ENCODE measurements around the gene MPO. TPM values are rescaled to one million over a fixed set of nuclear protein-coding genes. Genes with fewer than 3 reads are reported as not detected.

The MPO gene
- total and polyA plus RNA-seq, 10 of the 15 experiments (the other 5 are each of a cell fraction or from before 2014, with no cell fraction given): 0.06 to 0.49 (median 0.14) TPM

DNA sequence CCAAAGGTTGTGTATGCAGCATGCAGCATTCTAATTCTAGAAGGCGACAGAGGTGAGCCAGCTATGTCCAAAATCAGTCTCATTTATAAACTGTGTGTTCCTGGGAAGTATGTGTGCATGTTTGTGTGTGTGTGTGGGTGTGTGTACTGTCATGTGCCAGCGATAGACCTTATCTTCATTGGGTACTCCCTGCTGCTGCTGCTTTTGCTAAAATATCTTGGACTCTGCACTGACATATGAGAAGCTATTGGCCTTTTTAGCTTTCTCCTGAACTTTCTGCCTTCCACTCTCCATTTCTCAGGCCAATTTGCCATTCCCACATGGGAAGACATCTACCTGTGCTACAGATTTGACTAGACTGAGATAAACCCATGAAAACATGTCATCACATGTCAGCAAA lies 44.3 kb downstream of the MPO start:
- H4K20me1 ChIP-seq (ENCODE audit: control insufficient read depth, insufficient read depth): no peaks in the 10 kb centered on the region
- H3K4me1 ChIP-seq (ENCODE audit: control insufficient read depth, insufficient read depth, low read length): peaks cover 21% of the 10 kb centered on the region
- BruUV-seq (replicated peaks): no TSS peak
- no peak overlapping the region for H3K4me3 ChIP-seq
- DNase-seq (ENCODE audit: low read depth, low spot score) (no peak), FAIRE-seq (no peak), ATAC-seq (no peak)
- RAD21 ChIA-PET (ENCODE audit: unreplicated experiment): interaction anchor here (0.6 to 2.1 kb wide), 6 partner anchors 9 to 108 kb away, joined by 3 to 6 read pairs (median 4); no protein-coding TSS in a partner anchor
- SMC1A ChIA-PET (ENCODE audit: uncharacterized antibody, unreplicated experiment): interaction anchor here (0.6 to 3.1 kb wide), 6 partner anchors 12 to 146 kb away, joined by 3 to 23 read pairs (median 6); no protein-coding TSS in a partner anchor
- POLR2A ChIA-PET: interaction anchor here (1.3 kb wide), 2 partner anchors 11 to 90 kb away, joined by 3 to 6 read pairs; no protein-coding TSS in a partner anchor
- no peaks in the 10 kb centered on the region for H3K79me2 ChIP-seq (ENCODE audit: control insufficient read depth, insufficient read depth, low read length)
- no peak overlapping the region for H3K4me2 ChIP-seq (ENCODE audit: control insufficient read depth, insufficient read depth)
- no peak overlapping the region for H3K27ac ChIP-seq (ENCODE audit: control insufficient read depth, insufficient read depth)
- 25% methylated on average over 2 of the region's 2 CpGs for WGBS (ENCODE audit: insufficient coverage, insufficient replicate concordance, low lambda C conversion rate, missing lambda C conversion rate)
- H3K36me3 ChIP-seq (ENCODE audit: control insufficient read depth in 2 of 2, insufficient read depth in 2 of 2, low read length in 1 of 2): no peaks in the 10 kb centered on the region
- no peaks in the 10 kb centered on the region for H3K9me3 ChIP-seq (replicated peaks; ENCODE audit: control insufficient read depth, insufficient read depth, low read length)
- intact Hi-C loops (cut with micrococcal nuclease; ENCODE audit: unreplicated experiment): no loop called here
- H3K9ac ChIP-seq (ENCODE audit: control insufficient read depth, insufficient read depth, low read length): no peak overlapping the region
- H2AFZ ChIP-seq (ENCODE audit: control insufficient read depth, low read depth, low read length): no peak overlapping the region
- CTCF ChIA-PET: interaction anchor here (0.6 to 5.3 kb wide), 11 partner anchors 9 to 1800 kb away, joined by 3 to 29 read pairs (median 4); partner anchors contain the start of gene RNF43
- in situ Hi-C loops (cut with MboI): no loop called here
- TF ChIP-seq, protein P1, sequence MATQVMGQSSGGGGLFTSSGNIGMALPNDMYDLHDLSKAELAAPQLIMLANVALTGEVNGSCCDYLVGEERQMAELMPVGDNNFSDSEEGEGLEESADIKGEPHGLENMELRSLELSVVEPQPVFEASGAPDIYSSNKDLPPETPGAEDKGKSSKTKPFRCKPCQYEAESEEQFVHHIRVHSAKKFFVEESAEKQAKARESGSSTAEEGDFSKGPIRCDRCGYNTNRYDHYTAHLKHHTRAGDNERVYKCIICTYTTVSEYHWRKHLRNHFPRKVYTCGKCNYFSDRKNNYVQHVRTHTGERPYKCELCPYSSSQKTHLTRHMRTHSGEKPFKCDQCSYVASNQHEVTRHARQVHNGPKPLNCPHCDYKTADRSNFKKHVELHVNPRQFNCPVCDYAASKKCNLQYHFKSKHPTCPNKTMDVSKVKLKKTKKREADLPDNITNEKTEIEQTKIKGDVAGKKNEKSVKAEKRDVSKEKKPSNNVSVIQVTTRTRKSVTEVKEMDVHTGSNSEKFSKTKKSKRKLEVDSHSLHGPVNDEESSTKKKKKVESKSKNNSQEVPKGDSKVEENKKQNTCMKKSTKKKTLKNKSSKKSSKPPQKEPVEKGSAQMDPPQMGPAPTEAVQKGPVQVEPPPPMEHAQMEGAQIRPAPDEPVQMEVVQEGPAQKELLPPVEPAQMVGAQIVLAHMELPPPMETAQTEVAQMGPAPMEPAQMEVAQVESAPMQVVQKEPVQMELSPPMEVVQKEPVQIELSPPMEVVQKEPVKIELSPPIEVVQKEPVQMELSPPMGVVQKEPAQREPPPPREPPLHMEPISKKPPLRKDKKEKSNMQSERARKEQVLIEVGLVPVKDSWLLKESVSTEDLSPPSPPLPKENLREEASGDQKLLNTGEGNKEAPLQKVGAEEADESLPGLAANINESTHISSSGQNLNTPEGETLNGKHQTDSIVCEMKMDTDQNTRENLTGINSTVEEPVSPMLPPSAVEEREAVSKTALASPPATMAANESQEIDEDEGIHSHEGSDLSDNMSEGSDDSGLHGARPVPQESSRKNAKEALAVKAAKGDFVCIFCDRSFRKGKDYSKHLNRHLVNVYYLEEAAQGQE (IDR thresholded peaks at IDR 0.05; ENCODE audit: low read depth, low read length): no peak
- TF ChIP-seq, protein P2, sequence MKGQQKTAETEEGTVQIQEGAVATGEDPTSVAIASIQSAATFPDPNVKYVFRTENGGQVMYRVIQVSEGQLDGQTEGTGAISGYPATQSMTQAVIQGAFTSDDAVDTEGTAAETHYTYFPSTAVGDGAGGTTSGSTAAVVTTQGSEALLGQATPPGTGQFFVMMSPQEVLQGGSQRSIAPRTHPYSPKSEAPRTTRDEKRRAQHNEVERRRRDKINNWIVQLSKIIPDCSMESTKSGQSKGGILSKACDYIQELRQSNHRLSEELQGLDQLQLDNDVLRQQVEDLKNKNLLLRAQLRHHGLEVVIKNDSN (IDR thresholded peaks at IDR 0.05; ENCODE audit: borderline replicate concordance, extremely low read length, insufficient read depth, low read depth, low read length): no peak
- no peak for TF ChIP-seq TBL1XR1 (IDR thresholded peaks at IDR 0.05; ENCODE audit: low read depth, low read length)
- TF ChIP-seq CEBPB (IDR thresholded peaks at IDR 0.05; ENCODE audit: borderline replicate concordance in 1 of 2, low read depth in 2 of 2, low read length in 2 of 2): no peak
- no peak for TF ChIP-seq POLR2AphosphoS5 (IDR thresholded peaks at IDR 0.05; ENCODE audit: low read length)
- peaks cover 0 to 3% of the 10 kb centered on the region in 2 experiments; a peak in 1 of 4 replicates for H3K27me3 ChIP-seq (replicated peaks in 1 of 2; ENCODE audit: control insufficient read depth in 2 of 2, insufficient read depth in 2 of 2, low read length in 1 of 2)

Measured in GM12878 (cell line).